Measurements from ENCODE around the gene AKAP14.
A peak's percentile ranks its signal among the peaks of the same experiment; 100 is the strongest.
"Not testable (repeated sequence)": the region's sequence is repeated elsewhere in the genome, so short reads cannot be mapped to it uniquely, and the experiment has no call there.

AKAP14 gene

DNA sequence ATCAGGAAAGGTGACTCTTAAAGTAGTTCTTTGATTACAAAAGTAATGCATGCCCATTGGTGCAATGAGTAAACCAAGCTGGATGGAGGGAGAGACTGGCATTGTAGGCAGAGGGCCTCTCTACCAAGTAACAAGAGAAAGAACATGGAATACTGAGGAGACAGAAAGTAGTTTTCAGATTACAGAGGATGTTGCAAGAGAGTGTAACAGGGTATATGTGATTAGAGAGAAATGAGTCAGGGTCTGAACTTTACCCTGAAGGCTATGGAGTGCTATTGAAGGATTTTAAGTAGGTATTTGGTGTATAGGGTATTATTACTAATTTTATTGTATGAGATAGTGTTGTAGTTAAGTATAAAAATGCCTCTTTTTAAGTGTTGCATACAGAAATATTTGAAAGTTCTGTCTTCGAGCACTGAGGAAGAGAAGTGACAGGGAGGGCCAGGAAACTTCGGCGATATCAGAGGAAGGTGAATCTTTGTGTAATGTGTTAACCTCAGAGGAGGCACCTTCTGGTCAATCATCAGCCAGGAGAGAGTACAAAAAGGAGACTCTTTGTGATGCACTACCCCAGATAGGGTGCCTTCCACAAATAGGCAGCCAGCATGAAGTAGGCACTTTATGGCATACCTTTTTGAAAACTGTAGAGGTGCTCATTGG lies 39.7 kb downstream of the AKAP14 start:
- no peak for DNase-seq

DNA sequence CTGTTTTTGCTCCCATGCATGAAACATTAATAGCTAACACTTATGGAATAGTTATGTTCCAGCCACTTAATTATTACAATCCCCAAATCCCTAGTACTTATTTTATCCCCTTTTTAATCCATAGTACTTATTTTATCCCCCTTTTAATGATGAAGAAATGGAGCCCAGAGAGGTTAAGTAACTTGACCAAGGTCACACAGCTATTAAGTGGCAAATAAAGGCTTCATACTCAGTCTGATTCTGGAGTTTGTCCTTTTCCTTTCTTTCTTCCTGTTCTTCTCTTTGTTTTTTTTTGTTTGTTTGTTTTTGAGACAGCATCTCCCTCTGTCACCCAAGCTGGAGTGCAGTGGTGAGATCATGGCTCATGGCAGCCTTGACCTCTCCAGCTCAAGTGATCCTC lies 45.6 kb downstream of the AKAP14 start:
- no peak for DNase-seq

DNA sequence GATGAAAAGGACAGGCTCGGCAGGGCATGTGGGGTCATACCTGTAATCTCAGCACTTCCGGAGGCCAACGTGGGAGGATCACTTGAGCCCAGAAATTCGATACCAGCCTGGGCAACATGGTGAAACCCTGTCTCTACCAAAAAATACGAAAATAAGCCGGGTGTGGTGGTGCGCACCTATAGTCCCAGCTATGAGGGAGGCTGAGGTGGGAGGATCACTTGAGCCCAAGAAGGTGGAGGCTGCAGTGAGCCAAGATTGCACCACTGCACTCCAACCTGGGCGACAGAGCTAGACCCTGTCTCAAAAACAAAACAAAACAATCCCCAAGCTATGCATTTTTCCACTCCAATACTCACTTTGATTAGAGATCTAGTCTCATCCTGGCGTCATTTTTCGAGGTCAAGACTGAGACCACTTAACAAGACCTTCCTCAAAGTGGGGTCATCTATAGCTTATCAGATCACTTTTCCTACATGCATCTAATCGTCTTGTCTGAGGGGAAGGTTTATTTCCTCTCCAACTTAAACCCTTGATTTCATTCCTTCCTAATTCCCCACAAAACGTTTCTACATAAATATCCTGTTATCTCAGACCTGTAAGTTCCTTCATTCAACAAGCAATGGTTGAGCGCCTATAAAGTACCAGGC lies 46.6 kb downstream of the AKAP14 start:
- DNase-seq = no peak

DNA sequence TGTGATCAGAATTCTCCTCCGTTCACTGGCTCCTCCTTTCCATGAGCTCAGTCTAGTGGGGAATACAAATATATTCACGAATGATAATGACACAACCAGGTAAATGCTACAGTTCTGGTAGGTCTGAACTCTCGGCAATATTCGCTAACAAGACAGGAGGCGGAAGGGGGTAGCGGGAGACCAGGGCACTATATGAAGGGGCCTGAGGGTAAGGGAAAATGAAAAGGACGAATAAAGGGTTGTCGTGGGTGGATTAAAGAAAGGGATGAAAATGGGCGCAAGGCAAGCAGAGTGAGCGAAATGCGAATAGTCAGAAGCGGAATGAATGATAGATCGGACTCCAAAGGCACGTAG lies 47.1 kb downstream of the AKAP14 start:
- no peak for DNase-seq

DNA sequence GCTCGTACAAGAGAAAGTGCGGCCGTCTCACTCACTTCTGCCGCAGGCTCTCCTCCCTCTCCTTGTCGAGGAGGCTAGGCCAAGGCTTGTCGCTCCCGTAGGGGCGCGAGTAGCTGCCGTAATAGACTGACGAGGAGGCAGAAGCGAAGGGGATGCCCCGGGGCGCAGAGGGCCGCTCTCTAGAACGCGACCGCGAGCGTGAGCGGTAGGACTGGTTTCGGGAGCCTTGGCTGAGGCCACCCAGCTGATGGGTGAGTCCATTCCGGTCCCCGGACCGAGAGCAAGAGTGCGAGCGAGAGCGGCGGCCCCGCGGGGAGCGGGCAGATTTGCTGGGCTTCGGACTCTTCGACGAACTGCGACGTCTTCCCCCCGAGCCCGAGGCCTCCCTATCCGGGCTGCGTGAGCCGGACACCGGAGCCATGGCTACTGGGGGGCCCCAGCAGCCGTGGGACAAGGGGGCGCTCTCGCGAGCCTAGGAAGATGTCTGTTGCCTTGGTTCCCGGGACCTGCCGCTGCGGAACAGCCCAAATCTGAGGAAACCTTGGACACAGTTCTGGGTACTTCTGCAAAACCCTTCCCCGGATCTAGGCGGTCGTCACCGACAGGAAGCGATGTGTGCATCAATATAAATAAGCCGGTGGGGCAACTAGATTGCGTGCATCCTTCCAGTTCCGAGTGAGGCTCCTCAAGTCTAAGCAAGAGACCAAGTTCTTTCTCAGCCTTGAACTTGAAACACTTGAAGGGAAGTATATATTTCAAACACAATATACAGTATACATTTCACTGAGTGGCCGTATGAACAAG lies 47.7 kb downstream of the AKAP14 start, which contains the start of gene NKAP:
Gene NKAP (minus strand): TSS at position 567 of the 804 bp plus-strand sequence. CDS start 146 bp downstream, at position 421.
- peak; percentile 89 for DNase-seq

DNA sequence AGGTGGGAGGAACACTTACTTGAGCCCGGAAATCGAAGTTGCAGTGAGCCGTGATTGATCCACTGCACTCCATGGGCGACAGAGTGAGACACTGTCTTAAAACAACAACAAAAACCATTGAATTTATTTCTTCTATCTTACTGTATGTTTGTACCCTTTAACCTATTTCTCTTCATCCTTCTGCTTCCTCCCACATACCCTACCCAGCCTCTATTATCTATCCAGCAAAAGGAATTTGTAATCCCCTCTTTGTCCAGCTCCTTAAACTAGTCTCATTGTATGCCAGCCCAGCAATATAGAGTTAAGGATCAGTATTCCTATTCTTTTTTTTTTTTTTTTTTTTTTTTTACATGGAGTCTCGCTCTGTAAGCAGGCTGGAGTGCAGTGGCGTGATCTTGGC lies 49.8 kb downstream of the AKAP14 start:
- no peak for DNase-seq

DNA sequence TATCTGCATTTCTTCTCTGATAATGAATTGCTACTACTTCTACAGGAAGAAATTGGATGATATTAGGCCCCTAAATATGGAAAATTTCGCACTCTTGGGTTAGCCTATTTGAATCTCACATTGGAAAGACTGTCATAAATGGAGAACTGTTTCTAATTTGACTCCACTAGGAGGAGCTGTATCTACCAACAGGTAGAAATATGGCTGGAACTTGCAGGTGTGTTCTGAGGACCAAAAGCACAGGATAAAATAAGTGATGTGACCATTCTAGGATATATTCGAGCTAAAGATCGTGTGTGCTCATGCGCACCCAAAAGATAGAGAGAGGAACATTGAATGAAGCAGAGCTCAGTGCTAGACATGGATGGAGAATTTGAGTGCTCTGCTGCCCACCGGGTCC lies 52.7 kb downstream of the AKAP14 start:
- DNase-seq = no peak

DNA sequence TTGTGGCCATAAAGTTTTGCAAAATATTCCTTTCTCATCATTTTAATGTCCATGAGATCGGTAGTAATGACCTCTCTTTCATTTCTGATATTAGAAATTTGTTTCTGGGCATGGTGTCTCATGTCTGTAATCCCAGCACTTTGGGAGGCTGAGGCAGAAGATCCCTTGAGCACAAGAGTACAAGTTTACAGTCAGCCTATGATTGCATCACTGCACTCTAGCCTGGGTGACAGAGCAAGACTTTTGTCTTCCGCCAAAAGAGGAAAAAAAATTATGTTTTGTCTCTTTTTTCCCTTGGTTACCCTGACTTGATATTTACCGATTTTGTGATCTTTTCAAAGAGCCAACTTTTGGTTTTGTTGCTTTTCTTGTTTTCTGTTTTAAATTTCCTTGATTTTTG lies 58.7 kb downstream of the AKAP14 start:
- no peak for DNase-seq

DNA sequence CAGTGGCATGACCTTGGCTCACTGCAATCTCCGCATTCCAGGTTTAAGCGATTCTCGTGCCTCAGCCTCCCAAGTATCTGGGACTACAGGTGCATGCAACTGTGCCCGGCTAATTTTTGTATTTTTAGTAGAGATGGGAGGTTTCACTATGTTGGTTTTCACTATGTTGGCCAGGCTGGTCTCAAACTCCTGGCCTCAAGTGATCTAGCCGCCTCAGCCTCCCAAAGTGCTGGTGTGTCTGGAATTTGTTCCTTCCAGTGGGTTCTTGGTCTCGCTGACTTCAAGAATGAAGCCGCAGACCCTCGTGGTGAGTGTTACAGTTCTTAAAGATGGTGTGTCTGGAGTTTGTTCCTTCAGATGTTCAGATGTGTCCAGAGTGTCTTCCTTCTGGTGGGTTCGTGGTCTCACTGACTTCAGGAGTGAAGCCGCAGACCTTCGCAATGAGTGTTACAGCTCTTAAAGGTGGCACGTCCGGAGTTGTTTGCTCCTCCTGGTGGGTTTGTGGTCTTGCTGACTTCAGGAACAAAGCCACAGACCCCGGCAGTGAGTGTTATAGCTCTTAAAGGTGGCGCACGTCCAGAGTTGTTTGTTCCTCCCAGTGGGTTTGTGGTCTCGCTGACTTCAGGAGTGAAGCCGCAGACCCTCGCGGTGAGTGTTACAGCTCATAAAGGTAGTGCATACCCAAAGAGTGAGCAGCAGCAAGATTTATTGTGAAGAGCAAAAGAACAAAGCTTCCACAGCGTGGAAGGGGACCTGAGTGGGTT lies 60.3 kb downstream of the AKAP14 start:
- not testable (repeated sequence) for DNase-seq

DNA sequence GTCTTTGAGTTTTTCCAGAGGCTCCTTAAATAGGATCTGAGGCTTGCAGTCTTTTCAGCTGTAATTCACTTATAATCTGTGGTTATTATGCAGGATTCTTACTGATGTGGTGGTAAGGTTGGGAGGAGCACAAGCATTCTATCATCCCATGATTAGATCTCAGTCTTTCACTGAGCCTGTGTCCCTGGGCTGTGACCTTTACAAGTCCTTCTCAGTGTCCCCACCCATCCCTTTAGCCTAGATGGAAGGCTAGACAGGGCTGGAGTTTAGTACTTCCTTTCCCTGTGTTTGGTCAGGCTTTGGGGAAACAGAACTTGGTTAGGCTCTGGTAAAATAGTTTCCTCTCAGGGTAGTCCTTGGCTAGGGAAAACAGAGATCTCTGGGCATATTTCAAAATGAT lies 64.9 kb downstream of the AKAP14 start:
- no peak for DNase-seq

DNA sequence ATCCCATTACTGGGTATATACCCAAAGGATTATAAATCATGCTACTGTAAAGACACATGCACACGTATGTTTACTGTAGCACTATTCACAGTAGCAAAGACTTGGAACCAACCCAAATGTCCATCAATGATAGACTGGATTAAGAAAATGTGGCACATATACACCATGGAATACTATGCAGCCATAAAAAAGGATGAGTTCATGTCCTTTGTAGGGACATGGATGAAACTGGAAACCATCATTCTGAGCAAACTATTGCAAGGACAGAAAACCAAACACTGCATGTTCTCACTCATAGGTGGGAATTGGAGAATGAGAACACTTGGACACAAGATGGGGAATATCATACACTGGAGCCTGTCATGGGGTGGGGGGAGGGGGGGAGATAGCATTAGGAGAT lies 71.1 kb downstream of the AKAP14 start:
- not testable (repeated sequence) for DNase-seq

Data from inflammatory macrophage treated with lipopolysaccharide for 4 hours (primary cell).